Ascending aorta (tissue), 2 donors: Measurements from ENCODE around the gene STK32B. TPM values are rescaled to one million over a fixed set of nuclear protein-coding genes. Genes with fewer than 3 reads are reported as not detected.
A peak's percentile ranks its signal among the peaks of the same experiment; 100 is the strongest.

Experiments used
- DNase-seq, 2 donors: peaks; one replicate each; pipeline ENCODE4 v3.0.0-alpha.2; 2019; ENCODE audit warnings: low spot score in 2 of 2
- H3K27ac ChIP-seq, 2 donors: fragments of 200-600 bp; sonication (generic); one replicate each; pipeline ENCODE4 v1.5.1; 2016 to 2017; ENCODE audit warnings: mild to moderate bottlenecking in 1 of 2
- H3K27me3 ChIP-seq: fragments of 200-600 bp; sonication (generic); one replicate; pipeline ENCODE4 v1.5.1; 2017
- H3K36me3 ChIP-seq, 2 donors: fragments of 200-600 bp; sonication (generic); one replicate each; pipeline ENCODE4 v1.5.1; 2016
- H3K4me1 ChIP-seq, 2 donors: fragments of 200-600 bp; sonication (generic); one replicate each; pipeline ENCODE4 v1.5.1; 2016 to 2017; ENCODE audit warnings: mild to moderate bottlenecking in 1 of 2
- H3K4me3 ChIP-seq, 2 donors: fragments of 200-600 bp; sonication (generic); one replicate each; pipeline ENCODE4 v1.5.1; 2016 to 2017; ENCODE audit warnings: mild to moderate bottlenecking in 1 of 2
- H3K9me3 ChIP-seq, 2 donors: fragments of 200-600 bp; sonication (generic); one replicate each; pipeline ENCODE4 v1.5.1; 2016
- CTCF ChIP-seq, 3 experiments: fragments of 200-600 bp in 2 of 3; fragments of 450-650 bp in 1 of 3; sonication (generic) in 2 of 3; IDR thresholded peaks; one replicate each; pipeline ENCODE4 v1.5.1; 2016 to 2019; ENCODE audit warnings: antibody characterized with exemption in 3 of 3, mild to moderate bottlenecking in 1 of 3, moderate library complexity in 1 of 3
- intact Hi-C: fragments of 100-400 bp; cut with DNase I; formaldehyde crosslinking; loops from one replicate; pipeline ENCODE4 v1.15.1; 2023
- total RNA-seq: library from RNA; depleted of rRNA; stranded (reverse); fragments of >200 nt; gene quantifications from one replicate; pipeline ENCODE4 v1.1.0, GENCODE V29; 2016

The STK32B gene
- total RNA-seq, 1 donor from 2014 or later = 2.3 TPM

GRCh38 chr4:5018096-5018495, 33.2 kb upstream of the STK32B start:
- Histone ChIP-seq H3K4me3 (no peak overlapping the region), H3K36me3 (no peaks in the 10 kb centered on the region), H3K4me1 (peaks cover 0 to 5% of the 10 kb centered on the region in 2 donors), H3K27ac (no peak overlapping the region), H3K9me3 (peaks cover 0 to 2% of the 10 kb centered on the region in 2 donors), H3K27me3 (no peaks in the 10 kb centered on the region)
- no peak for TF ChIP-seq CTCF (IDR thresholded peaks at IDR 0.05)
- intact Hi-C loops = no loop called here
- DNase-seq = no peak

GRCh38 chr4:5018603-5019002, 32.7 kb upstream of the STK32B start:
- Histone ChIP-seq H3K4me1 (peaks cover 0 to 5% of the 10 kb centered on the region in 2 donors), H3K27ac (no peak overlapping the region), H3K27me3 (no peaks in the 10 kb centered on the region), H3K36me3 (no peaks in the 10 kb centered on the region), H3K4me3 (no peak overlapping the region), H3K9me3 (peaks cover 0 to 2% of the 10 kb centered on the region in 2 donors)
- intact Hi-C loops = no loop called here
- no peak for TF ChIP-seq CTCF (IDR thresholded peaks at IDR 0.05)
- no peak for DNase-seq

GRCh38 chr4:5019274-5019673, 32.0 kb upstream of the STK32B start, which contains the start of gene CYTL1:
CYTL1 (minus strand) TSS chr4:5019458; CDS start chr4:5019445, 13 bp downstream.
- H3K27me3 ChIP-seq = no peaks in the 10 kb centered on the region
- H3K27ac ChIP-seq = no peak within 1 kb of the TSS
- peaks cover 0 to 2% of the 10 kb centered on the region in 2 donors for H3K9me3 ChIP-seq
- TF ChIP-seq CTCF (IDR thresholded peaks at IDR 0.05) = no peak
- H3K36me3 ChIP-seq = no peaks in the 10 kb centered on the region
- H3K4me3 ChIP-seq = peak within 1 kb of the TSS; percentile 26 to 43
- intact Hi-C loops = no loop called here
- peaks cover 0 to 5% of the 10 kb centered on the region in 2 donors for H3K4me1 ChIP-seq
- DNase-seq = no peak

- H3K4me3 ChIP-seq = no peak overlapping the region
- H3K4me1 ChIP-seq = peaks cover 0 to 5% of the 10 kb centered on the region in 2 donors
- no peak for TF ChIP-seq CTCF (IDR thresholded peaks at IDR 0.05)
- no peaks in the 10 kb centered on the region for H3K27me3 ChIP-seq
- peaks cover 0 to 2% of the 10 kb centered on the region in 2 donors for H3K9me3 ChIP-seq
- H3K27ac ChIP-seq = no peak overlapping the region
- DNase-seq = no peak
- intact Hi-C loops = no loop called here
- H3K36me3 ChIP-seq = no peaks in the 10 kb centered on the region
Observed at GRCh38 chr4:5019796-5020195, 31.5 kb upstream of the STK32B start.

- Histone ChIP-seq H3K9me3 (peaks cover 0 to 2% of the 10 kb centered on the region in 2 donors), H3K4me3 (no peak overlapping the region), H3K27me3 (no peaks in the 10 kb centered on the region), H3K36me3 (no peaks in the 10 kb centered on the region), H3K4me1 (peaks cover 0 to 5% of the 10 kb centered on the region in 2 donors), H3K27ac (no peak overlapping the region)
- no peak for TF ChIP-seq CTCF (IDR thresholded peaks at IDR 0.05)
- DNase-seq = no peak
- intact Hi-C loops = no loop called here
Observed at GRCh38 chr4:5020341-5020740, 30.9 kb upstream of the STK32B start.

- Histone ChIP-seq H3K4me3 (no peak overlapping the region), H3K27ac (no peak overlapping the region), H3K27me3 (no peaks in the 10 kb centered on the region), H3K36me3 (no peaks in the 10 kb centered on the region), H3K4me1 (peaks cover 0 to 5% of the 10 kb centered on the region in 2 donors), H3K9me3 (peaks cover 0 to 2% of the 10 kb centered on the region in 2 donors)
- TF ChIP-seq CTCF (IDR thresholded peaks at IDR 0.05) = no peak
- intact Hi-C loops = no loop called here
- no peak for DNase-seq
Observed at GRCh38 chr4:5021546-5021945, 29.7 kb upstream of the STK32B start.
